Stimulated activated CD4-positive, alpha-beta T cell treated with anti-CD3 and anti-CD28 coated beads, Interleukin-4, amount 100 ng/mL, for 48 hours (primary cell): ENCODE measurements around the gene PDIA5.

Source experiments
- DNase-seq, 2 donors: peaks; one replicate each; pipeline ENCODE4 v3.0.0-alpha.2; 2020; ENCODE audit warnings: low read depth in 2 of 2

The PDIA5 gene

GRCh38 chr3:123119802-123120201 lies 53.0 kb downstream of the PDIA5 start:
- DNase-seq = no peak

DNA sequence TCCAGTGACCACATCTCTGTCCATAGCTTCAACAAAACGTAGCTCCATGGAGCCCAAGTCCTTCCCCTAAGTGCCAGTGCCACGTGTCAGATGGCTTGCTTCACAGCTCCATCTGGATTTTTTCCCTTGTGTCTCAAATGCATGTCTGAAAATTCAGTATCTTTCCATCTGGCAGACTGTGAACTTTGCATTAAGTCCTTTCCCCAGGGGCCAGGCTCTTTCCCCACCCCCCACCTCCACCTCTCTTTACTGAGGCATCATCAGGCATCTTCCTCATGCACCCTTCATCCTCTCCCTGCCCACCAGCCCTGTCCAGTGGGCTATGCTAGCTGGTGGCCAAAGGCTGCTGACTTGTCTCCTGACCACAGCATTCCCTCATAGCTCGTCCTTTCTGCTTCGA lies 53.7 kb downstream of the PDIA5 start:
- DNase-seq = no peak

- no peak for DNase-seq
Measured at GRCh38 chr3:123122057-123122456, 55.2 kb downstream of the PDIA5 start.

DNA sequence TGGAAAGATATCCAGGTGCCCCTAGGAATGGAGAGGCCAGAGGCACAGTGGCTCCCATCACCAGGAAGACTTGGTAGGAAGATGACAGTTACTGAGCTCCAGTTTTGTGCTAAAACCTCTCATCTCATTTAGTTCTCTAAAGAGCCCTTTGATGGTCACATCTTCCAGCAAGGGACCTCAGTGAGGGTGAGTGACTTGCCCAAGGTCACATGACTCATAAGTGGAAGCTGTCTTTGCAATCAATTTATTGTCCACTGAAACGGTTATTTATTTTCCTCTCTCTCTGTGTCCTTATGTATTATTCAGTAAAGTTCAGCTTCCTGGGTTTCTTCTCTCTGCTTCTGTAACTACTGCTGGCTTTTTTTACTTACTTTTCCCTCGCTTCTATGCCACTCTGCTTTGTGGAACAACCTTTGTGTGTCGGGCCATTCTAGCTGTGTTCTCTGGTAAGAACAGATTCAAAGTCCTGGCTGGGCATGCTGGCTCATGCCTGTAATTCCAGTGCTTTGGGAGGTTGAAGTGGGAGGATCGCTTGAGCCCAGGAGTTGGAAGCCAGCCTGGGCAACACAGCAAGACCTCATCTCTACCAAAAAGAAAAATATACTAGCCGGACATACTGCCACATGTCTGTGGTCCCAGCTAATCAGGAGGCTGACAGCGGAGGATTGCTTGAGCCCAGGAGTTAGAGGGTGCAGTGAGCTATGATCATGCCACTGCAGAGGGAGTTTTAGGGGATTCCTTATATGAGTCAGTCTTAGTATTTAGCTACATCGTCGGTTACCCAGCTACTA lies 55.9 kb downstream of the PDIA5 start:
- no peak for DNase-seq

GRCh38 chr3:123123716-123124616 lies 57.1 kb downstream of the PDIA5 start:
- DNase-seq = no peak

DNA sequence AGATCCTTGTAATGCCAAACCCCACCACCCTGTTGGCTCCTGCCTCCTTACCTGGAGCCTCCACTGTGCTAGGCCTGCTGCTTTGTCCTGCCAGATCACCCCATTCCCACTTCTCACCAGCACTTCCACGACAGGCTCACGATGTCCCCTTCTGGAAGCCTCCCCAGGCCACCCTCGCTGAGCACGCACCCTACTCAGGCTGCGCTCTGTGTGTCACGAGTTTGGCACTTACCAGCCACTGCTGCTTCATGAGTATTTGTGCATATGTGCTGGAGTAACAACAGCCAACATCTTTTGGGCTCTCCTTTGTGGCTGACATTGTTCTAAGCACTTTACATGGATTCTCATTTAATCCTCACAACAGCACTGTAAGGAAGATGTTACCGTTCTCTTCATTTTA lies 58.1 kb downstream of the PDIA5 start:
- DNase-seq = no peak

DNA sequence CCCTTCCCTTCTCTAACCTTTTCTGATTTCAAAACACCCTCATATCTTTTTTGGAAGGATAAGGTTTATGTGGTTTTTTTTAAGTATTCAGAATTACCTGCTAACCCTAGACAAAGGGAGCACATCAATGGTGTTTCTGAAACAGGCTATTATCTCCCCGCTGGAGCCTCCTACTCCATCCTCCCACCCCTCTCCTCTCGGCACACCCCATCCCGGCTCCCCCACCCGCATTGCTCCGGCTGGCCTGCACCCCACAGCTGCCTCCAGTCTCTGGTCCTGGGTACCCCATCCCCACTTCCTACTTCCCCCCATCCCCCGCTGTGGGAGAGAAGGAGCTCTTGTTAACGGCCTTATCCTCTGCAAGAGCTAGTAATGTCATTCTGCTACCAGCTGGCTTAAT lies 59.2 kb downstream of the PDIA5 start:
- no peak for DNase-seq

GRCh38 chr3:123126653-123127052 lies 59.8 kb downstream of the PDIA5 start:
- DNase-seq = no peak

- DNase-seq = no peak
Measured at GRCh38 chr3:123129092-123129491, 62.3 kb downstream of the PDIA5 start.

DNA sequence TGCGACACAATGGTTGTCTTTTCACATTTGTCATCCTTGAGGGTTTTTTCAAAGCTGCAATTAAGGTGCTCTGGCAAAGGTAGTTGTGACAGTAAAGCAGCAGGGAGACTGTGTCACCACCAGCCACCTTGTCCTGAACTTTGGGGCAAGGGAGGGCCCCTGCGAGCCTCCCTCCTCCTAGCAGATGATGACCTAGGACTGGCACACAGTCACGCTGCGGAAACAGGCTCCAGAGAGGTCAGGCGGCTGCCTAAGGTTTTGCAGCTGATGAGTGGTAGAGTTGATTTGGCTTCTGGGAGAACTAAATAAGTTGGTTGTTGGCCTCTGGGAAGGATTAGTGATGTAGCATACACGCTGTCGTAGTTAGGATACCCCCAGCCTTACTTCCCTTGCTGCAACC lies 62.7 kb downstream of the PDIA5 start:
- no peak for DNase-seq

DNA sequence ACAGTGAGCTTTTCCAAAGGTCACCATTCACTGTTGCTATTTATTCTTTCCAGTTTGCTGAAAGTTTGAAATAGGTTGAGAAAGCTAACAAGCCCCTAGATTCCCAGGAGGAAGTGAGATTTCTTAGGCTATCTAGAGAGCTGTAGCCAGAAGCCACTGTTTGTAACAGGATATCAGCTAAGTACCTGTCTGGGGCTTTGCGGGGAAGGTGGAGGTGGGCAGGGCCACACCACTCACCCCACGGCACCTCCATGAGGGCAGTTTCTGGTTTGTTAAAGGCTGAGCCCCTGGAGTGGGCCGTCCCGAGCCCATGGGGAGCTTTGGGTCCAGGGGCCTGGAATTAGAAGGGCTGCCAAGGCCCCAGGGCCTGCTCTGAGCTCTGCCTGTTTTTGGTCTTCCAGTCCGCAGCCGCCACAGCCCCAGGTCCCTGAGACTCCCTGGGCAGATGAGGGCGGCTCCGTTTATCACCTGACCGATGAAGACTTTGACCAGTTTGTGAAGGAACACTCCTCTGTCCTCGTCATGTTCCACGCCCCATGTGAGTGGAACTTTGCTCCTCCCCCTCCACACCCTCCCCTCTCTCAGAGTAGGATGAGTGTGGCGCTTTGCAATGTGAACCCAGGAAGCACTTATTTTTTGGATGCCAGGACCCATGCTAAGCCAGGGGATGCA lies 63.4 kb downstream of the PDIA5 start:
- DNase-seq = no peak

DNA sequence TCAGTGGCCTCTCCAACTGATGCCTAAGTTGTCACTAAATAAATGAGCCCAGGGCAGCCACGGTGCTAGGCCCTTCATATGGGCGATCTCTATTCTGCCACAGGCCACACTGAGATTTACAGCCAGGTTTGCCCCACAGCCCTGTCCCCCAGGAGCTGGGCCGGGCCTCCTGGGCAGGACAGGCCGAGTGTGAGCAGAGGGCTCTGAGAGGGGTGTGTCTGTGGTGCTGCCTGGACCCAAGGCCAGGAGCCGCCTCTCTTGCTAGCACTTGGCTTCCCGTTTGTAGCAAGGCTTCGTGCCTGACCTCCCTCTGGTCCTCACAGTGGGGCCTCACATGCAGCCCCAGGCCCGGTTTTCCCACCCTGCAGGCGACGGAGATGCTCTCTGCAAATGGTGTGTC lies 67.8 kb downstream of the PDIA5 start:
- no peak for DNase-seq

DNA sequence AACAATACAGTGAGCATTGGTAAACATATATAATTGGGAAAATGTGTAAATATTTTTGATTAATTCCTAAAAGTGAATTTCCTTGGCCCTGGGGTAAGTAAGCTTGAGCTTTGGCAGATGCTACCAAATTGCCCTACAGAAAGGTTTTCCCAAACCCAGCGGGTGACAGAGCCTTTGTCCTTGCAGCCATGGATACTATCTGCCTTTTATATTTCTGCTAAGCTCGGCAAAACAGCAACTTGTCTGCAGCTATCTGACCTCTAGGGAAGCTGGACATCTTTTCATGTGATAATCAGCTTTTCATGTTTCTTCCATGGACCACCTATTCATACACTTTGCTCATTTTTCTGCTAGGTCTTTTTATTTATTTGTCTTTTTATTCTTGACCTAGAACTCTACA lies 70.2 kb downstream of the PDIA5 start:
- no peak for DNase-seq

GRCh38 chr3:123138839-123139444 lies 72.1 kb downstream of the PDIA5 start:
- no peak for DNase-seq

GRCh38 chr3:123139522-123139921 lies 72.7 kb downstream of the PDIA5 start:
- DNase-seq = no peak

DNA sequence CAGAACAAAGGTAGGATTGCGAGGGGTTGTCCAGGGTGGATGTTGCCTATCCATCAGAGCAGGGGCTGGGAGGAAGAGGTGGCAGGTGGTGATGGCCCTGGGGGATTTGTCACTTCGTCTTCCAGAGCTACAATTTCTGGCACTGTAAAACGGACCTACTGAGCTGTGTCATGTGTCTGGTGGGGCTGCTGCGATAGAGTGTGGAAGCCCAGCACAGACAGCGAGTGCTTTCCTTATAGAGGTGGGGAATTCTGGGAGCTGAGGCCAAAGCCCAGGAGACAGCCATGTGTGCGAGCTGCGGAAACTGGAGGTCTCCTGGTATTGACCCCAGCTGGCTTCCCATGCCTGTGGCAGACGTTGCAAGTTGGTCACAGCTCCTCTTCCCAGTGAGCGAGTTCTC lies 73.7 kb downstream of the PDIA5 start:
- DNase-seq = no peak

DNA sequence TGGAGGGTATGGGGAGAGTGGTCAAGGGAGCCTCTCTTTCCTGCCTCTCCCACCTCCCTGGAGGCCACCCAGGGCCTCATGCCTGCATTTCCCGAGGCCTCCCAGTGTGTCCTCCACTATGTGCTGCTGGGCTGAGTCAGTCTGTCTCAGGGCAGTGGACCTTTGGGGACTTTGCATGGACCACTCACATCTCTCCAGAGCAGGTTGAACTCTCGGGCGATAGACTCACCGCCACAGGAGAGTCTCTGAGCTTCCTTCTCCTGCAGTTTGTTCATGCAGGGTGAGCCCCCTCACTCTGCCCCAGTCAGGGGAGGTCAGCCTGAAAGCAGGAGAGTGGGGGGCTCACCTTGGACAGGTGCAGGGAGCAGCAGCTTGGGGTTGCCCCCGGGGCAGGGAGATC lies 74.5 kb downstream of the PDIA5 start:
- DNase-seq = no peak

- DNase-seq = no peak
Measured at GRCh38 chr3:123143669-123144411, 77.0 kb downstream of the PDIA5 start.

DNA sequence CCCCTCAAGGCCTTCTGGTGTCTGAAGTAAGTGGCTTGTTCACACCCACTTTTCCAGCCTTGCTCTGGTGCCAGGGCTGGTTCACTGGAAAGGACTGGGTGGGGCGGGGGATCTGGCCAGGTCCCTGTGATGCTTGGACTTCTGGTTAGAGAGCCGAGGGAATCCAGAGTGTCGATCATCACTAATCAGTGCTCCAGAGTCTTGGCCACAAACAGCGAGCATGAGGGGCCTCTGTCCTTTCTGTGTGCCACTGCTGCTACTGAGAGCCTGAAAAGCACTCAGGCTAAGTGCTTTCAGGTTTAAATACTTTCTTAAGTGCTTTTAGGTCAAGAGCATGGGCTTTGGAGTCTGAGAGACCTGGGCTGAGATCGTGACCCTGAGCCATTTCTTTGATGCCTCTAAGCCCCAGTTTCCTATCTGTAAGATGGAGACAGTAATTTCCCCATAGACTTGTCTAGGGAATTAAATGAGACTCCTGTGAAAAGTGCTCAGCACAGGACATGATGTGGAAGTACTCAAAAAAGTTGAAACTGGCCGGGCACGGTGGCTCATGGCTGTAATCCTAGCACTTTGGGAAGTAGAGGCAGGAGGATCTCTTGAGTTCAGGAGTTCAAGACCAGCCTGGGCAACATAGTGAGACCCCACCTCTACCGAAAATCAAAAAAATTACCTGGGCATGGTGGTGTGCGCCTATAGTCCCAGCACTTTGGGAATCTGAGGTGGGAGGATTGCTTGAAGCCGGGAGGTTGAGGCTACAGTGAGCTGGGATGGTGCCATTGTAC lies 81.1 kb downstream of the PDIA5 start:
- DNase-seq = no peak

DNA sequence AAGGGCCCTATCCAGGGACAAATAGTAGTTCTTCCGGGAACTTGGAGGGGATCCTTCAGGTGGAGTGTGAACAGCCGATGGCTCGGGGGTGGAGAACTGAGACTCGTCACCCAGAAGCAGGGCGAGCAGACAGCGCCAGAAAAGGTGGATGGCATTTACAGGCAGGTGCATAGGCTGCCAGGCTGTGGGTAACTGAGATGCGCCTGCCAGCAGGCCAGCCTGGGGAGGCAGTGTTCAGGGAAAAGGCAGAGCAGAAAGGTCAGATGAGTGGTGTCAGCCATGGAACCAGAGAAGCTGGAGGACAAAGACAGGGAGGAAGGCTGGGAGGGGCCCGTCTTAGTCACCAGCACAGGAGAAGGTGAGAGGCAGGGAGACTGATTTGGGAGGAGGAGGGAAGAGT lies 81.9 kb downstream of the PDIA5 start:
- no peak for DNase-seq

GRCh38 chr3:123149525-123149924 lies 82.7 kb downstream of the PDIA5 start:
- DNase-seq = no peak
